Caco-2 (cell line): ENCODE measurements around the gene MAP4K4. TPM values are rescaled to one million over a fixed set of nuclear protein-coding genes. Genes with fewer than 3 reads are reported as not detected.

Experiments used
- BruUV-seq: library from RNA; stranded (reverse); fragments of 400-500 nt; replicated peaks from 2 replicates; lab custom pipeline; 2021; lab: Mats Ljungman, UMichigan
- CTCF ChIA-PET: fragments of 300-600 bp; sonication (Branson Sonifier 250); formaldehyde crosslinking; loops from one replicate; lab custom pipeline; 2022; ENCODE audit warnings: antibody characterized with exemption; lab: Charles Lee
- POLR2A ChIA-PET: fragments of 300-600 bp; sonication (Branson Sonifier 250); formaldehyde crosslinking; loops from one replicate; lab custom pipeline; 2022; ENCODE audit warnings: antibody characterized with exemption; lab: Charles Lee
- DNase-seq, 2 experiments: peaks; one replicate each; pipeline versions ENCODE4 v3.0.0 to v3.0.0-alpha.2; 2020 to 2022
- H3K27me3 ChIP-seq: replicated peaks from 2 replicates; pipeline ENCODE4 v1.6.0; 2011; ENCODE audit warnings: low read length; ENCODE audit not compliant: control insufficient read depth, insufficient read depth
- H3K36me3 ChIP-seq: 2 replicates; pipeline ENCODE4 v1.5.1; 2011; ENCODE audit warnings: low read length; ENCODE audit not compliant: control insufficient read depth, insufficient read depth
- H3K4me1 ChIP-seq: fragments of 250-450 bp; sonication (Bioruptor Pico); 2 replicates; pipeline ENCODE4 v1.5.1; 2020; ENCODE audit warnings: mild to moderate bottlenecking
- H3K4me3 ChIP-seq: 2 replicates; pipeline ENCODE4 v1.5.1; 2011; ENCODE audit warnings: low read depth, mild to moderate bottlenecking, control low read depth, low read length
- H3K9me3 ChIP-seq: fragments of 250-450 bp; sonication (Bioruptor Pico); 2 replicates; pipeline ENCODE4 v1.5.1; 2020; ENCODE audit warnings: mild to moderate bottlenecking, moderate library complexity
- H3K27ac Mint-ChIP-seq: one replicate; pipeline ENCODE4 v1.8.0; 2022; ENCODE audit warnings: mixed read lengths; ENCODE audit not compliant: unreplicated experiment
- H3K27me3 Mint-ChIP-seq: one replicate; pipeline ENCODE4 v1.8.0; 2022; ENCODE audit warnings: mixed read lengths; ENCODE audit not compliant: insufficient read depth, unreplicated experiment
- H3K36me3 Mint-ChIP-seq: one replicate; pipeline ENCODE4 v1.8.0; 2022; ENCODE audit warnings: mild to moderate bottlenecking, mixed read lengths; ENCODE audit not compliant: insufficient read depth, unreplicated experiment
- H3K4me1 Mint-ChIP-seq: one replicate; pipeline ENCODE4 v1.8.0; 2022; ENCODE audit warnings: low read depth, mixed read lengths; ENCODE audit not compliant: unreplicated experiment
- H3K4me3 Mint-ChIP-seq: one replicate; pipeline ENCODE4 v1.8.0; 2022; ENCODE audit warnings: mild to moderate bottlenecking, moderate library complexity, mixed read lengths; ENCODE audit not compliant: unreplicated experiment
- H3K9me3 Mint-ChIP-seq: one replicate; pipeline ENCODE4 v1.8.0; 2022; ENCODE audit warnings: mixed read lengths; ENCODE audit not compliant: unreplicated experiment
- CTCF ChIP-seq, 2 experiments: fragments of 200-600 bp in 1 of 2; IDR thresholded peaks; 1 replicate in 1 of 2; 2 replicates in 1 of 2; pipeline versions ENCODE4 v1.5.1 to v1.8.0; 2011 to 2022; ENCODE audit warnings: antibody characterized with exemption in 1 of 2, control low read depth in 1 of 2, inconsistent platforms in 1 of 2, low read depth in 1 of 2, low read length in 1 of 2, mild to moderate bottlenecking in 1 of 2, moderate library complexity in 1 of 2; ENCODE audit not compliant: insufficient read depth in 1 of 2, severe bottlenecking in 1 of 2, unreplicated experiment in 1 of 2
- intact Hi-C: fragments of 100-400 bp; cut with micrococcal nuclease; formaldehyde crosslinking; loops from one replicate; pipeline ENCODE4 v1.10.0; 2022; ENCODE audit not compliant: unreplicated experiment
- total RNA-seq: library from RNA; stranded (reverse); gene quantifications from 2 replicates; pipeline ENCODE4 v1.2.3, GENCODE V29; 2022

Gene MAP4K4
- total RNA-seq, 1 experiment from 2014 or later, result 257 TPM

GRCh38 chr2:101812226-101812625 is 114.7 kb downstream of the MAP4K4 start:
- Mint-ChIP-seq H3K27me3 (no peaks in the 10 kb centered on the region), H3K9me3 (peaks cover 9% of the 10 kb centered on the region), H3K4me1 (peaks cover 28% of the 10 kb centered on the region), H3K27ac (peak overlapping the region; percentile 87), H3K36me3 (peaks cover 58% of the 10 kb centered on the region), H3K4me3 (no peak overlapping the region)
- no peak for TF ChIP-seq CTCF (IDR thresholded peaks at IDR 0.05; ENCODE audit: insufficient read depth in 1 of 2, low read depth in 1 of 2, low read length in 1 of 2, severe bottlenecking in 1 of 2, unreplicated experiment in 1 of 2)
- peaks cover 20% of the 10 kb centered on the region for H3K4me1 ChIP-seq
- DNase-seq, result no peak
- no peaks in the 10 kb centered on the region for H3K27me3 ChIP-seq
- intact Hi-C loops, result no loop called here
- CTCF ChIA-PET, result no interaction called here
- no peak overlapping the region for H3K4me3 ChIP-seq
- no TSS peak for BruUV-seq
- POLR2A ChIA-PET, result no interaction called here
- H3K9me3 ChIP-seq, result no peaks in the 10 kb centered on the region
- no peaks in the 10 kb centered on the region for H3K36me3 ChIP-seq

- TF ChIP-seq CTCF (IDR thresholded peaks at IDR 0.05; ENCODE audit: insufficient read depth in 1 of 2, low read depth in 1 of 2, low read length in 1 of 2, severe bottlenecking in 1 of 2, unreplicated experiment in 1 of 2), result no peak
- H3K27me3 Mint-ChIP-seq, result no peaks in the 10 kb centered on the region
- CTCF ChIA-PET, result interaction anchor here (0.6 kb wide), 1 partner anchor 211 kb away, joined by 3 read pairs; no protein-coding TSS in a partner anchor
- H3K36me3 ChIP-seq, result no peaks in the 10 kb centered on the region
- no peak overlapping the region for H3K4me3 ChIP-seq
- no TSS peak for BruUV-seq
- POLR2A ChIA-PET, result no interaction called here
- H3K36me3 Mint-ChIP-seq, result peaks cover 57% of the 10 kb centered on the region
- H3K4me1 Mint-ChIP-seq, result peaks cover 50% of the 10 kb centered on the region
- H3K9me3 Mint-ChIP-seq, result peaks cover 9% of the 10 kb centered on the region
- peaks cover 24% of the 10 kb centered on the region for H3K4me1 ChIP-seq
- H3K27me3 ChIP-seq, result no peaks in the 10 kb centered on the region
- intact Hi-C loops, result no loop called here
- no peak overlapping the region for H3K27ac Mint-ChIP-seq
- no peak overlapping the region for H3K4me3 Mint-ChIP-seq
- DNase-seq, result no peak
- H3K9me3 ChIP-seq, result no peaks in the 10 kb centered on the region
Observed at GRCh38 chr2:101814752-101815151, 117.2 kb downstream of the MAP4K4 start.

- Mint-ChIP-seq H3K4me3 (no peak overlapping the region), H3K36me3 (peaks cover 57% of the 10 kb centered on the region), H3K4me1 (peaks cover 54% of the 10 kb centered on the region), H3K9me3 (peaks cover 9% of the 10 kb centered on the region), H3K27ac (no peak overlapping the region), H3K27me3 (no peaks in the 10 kb centered on the region)
- no peak for TF ChIP-seq CTCF (IDR thresholded peaks at IDR 0.05; ENCODE audit: insufficient read depth in 1 of 2, low read depth in 1 of 2, low read length in 1 of 2, severe bottlenecking in 1 of 2, unreplicated experiment in 1 of 2)
- Histone ChIP-seq H3K27me3 (no peaks in the 10 kb centered on the region), H3K4me1 (peaks cover 25% of the 10 kb centered on the region), H3K4me3 (no peak overlapping the region), H3K9me3 (no peaks in the 10 kb centered on the region), H3K36me3 (no peaks in the 10 kb centered on the region)
- ChIA-PET POLR2A (no interaction called here), CTCF (no interaction called here)
- intact Hi-C loops, result no loop called here
- no TSS peak for BruUV-seq
- DNase-seq, result no peak
Observed at GRCh38 chr2:101815154-101815553, 117.6 kb downstream of the MAP4K4 start.
